Ishikawa (cell line): Measurements from ENCODE around the gene APOL3.
A peak's percentile ranks its signal among the peaks of the same experiment; 100 is the strongest.

ENCODE experiments used
- CREB1 ChIP-seq: IDR thresholded peaks from 2 replicates; pipeline ENCODE4 v1.6.1; 2012; ENCODE audit warnings: low read depth
- EP300 ChIP-seq: IDR thresholded peaks from 2 replicates; pipeline ENCODE4 v1.6.1; 2012; ENCODE audit warnings: borderline replicate concordance
- RAD21 ChIP-seq: IDR thresholded peaks from 2 replicates; pipeline ENCODE4 v1.6.1; 2012; ENCODE audit warnings: low read depth
- TAF1 ChIP-seq: IDR thresholded peaks from 2 replicates; pipeline ENCODE4 v1.6.1; 2012; ENCODE audit warnings: low read depth, mild to moderate bottlenecking
- TCF12 ChIP-seq: IDR thresholded peaks from 2 replicates; pipeline ENCODE4 v1.6.1; 2012; ENCODE audit warnings: low read depth
- YY1 ChIP-seq: IDR thresholded peaks from 2 replicates; pipeline ENCODE4 v1.6.1; 2012; ENCODE audit warnings: low read depth
- TF ChIP-seq, protein P1 (sequence below): IDR thresholded peaks from 2 replicates; pipeline ENCODE4 v1.6.1; 2012

DNA sequence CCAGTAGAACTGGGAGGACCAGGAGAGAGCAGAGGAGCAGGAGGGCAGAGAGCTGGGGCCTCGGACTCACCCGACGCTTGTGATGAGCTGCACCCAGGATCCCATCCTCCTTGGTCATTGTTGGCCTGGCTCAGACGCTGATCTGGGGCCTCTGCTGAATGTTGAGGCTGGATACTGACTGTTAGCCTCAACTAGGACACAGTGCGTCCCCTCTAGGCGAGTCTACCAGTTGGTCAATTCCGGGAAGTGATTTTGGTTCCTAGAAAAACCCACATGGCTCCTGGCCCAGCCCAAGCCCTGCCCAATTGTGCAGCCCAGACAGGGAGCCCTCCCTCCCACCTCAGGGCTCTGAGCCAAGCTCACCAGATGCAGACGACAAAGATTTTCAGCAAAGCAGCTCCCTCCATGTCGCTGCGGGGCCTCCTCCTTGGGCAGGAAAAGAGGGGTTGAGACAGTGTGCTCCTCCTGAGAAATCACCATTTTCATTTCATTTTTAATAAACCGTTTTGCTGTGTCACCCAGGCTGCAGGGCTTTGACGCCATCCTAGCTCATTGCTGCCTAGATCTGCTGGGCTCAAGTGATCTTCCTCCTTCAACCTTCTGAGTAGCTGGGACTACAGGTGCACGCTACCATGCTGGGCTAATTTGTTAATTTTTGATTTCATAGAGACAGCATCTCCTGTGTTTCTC is 41.2 kb upstream of the APOL3 start, which contains the start of gene APOL4:
- TF ChIP-seq EP300 (no peak), CREB1 (no peak), TAF1 (no peak), YY1 (no peak), TCF12 (no peak), RAD21 (no peak)
- TF ChIP-seq, protein P1, sequence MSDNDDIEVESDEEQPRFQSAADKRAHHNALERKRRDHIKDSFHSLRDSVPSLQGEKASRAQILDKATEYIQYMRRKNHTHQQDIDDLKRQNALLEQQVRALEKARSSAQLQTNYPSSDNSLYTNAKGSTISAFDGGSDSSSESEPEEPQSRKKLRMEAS, result peak; percentile 22; the same call in 1 of the 2 replicates
